ENCODE results near the gene GALNT8. TPM values are rescaled to one million over a fixed set of nuclear protein-coding genes. Genes with fewer than 3 reads are reported as not detected.
"Not testable (repeated sequence)": the region's sequence is repeated elsewhere in the genome, so short reads cannot be mapped to it uniquely, and the experiment has no call there.

The GALNT8 gene
- total RNA-seq, 1 donor from 2014 or later = 0.67 TPM

GRCh38 chr12:4743046-4743445, 22.8 kb downstream of the GALNT8 start:
- no peak for DNase-seq
- TF ChIP-seq, protein P1, sequence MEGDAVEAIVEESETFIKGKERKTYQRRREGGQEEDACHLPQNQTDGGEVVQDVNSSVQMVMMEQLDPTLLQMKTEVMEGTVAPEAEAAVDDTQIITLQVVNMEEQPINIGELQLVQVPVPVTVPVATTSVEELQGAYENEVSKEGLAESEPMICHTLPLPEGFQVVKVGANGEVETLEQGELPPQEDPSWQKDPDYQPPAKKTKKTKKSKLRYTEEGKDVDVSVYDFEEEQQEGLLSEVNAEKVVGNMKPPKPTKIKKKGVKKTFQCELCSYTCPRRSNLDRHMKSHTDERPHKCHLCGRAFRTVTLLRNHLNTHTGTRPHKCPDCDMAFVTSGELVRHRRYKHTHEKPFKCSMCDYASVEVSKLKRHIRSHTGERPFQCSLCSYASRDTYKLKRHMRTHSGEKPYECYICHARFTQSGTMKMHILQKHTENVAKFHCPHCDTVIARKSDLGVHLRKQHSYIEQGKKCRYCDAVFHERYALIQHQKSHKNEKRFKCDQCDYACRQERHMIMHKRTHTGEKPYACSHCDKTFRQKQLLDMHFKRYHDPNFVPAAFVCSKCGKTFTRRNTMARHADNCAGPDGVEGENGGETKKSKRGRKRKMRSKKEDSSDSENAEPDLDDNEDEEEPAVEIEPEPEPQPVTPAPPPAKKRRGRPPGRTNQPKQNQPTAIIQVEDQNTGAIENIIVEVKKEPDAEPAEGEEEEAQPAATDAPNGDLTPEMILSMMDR (IDR thresholded peaks at IDR 0.05) = no peak

GRCh38 chr12:4744709-4745108, 24.5 kb downstream of the GALNT8 start:
- Histone ChIP-seq H3K4me1 (no peaks in the 10 kb centered on the region), H3K36me3 (no peaks in the 10 kb centered on the region), H3K27me3 (no peaks in the 10 kb centered on the region), H3K9me3 (no peaks in the 10 kb centered on the region), H3K4me3 (no peak overlapping the region), H3K27ac (no peak overlapping the region)
- intact Hi-C loops (cut with DNase I) = no loop called here
- TF ChIP-seq, protein P1 (IDR thresholded peaks at IDR 0.05) = no peak
- ATAC-seq = no peak
- DNase-seq = no peak

More at GRCh38 chr12:4743046-4743445, 22.8 kb downstream of the GALNT8 start:
- peak; percentile 39 for ATAC-seq
- no peak overlapping the region for H3K4me3 ChIP-seq
- H3K27ac ChIP-seq = no peak overlapping the region
- H3K36me3 ChIP-seq = no peaks in the 10 kb centered on the region
- no peaks in the 10 kb centered on the region for H3K4me1 ChIP-seq
- no peaks in the 10 kb centered on the region for H3K9me3 ChIP-seq
- intact Hi-C loops (cut with DNase I) = no loop called here
- no peaks in the 10 kb centered on the region for H3K27me3 ChIP-seq

- ATAC-seq = no peak
These were observed 25.0 kb downstream of the GALNT8 start for GRCh38 chr12:4745249-4745648.

DNA sequence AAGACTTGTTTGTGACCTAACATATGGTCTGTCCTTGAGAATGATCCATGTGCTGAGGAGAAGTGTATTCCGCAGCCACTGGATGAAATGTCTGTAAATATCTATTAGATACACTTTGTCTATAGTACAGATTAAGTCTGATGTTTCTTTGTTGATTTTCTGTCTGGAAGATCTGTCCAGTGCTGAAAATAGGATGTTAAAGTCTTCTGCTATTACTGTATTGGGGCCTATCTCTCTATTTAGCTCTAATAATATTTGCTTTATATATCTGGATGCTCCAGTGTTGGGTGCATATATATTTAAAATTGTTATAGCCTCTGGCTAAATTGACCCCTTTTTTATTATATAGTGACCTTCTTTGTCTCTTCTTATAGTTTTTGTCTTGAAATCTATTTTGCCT, 31.5 kb downstream of the GALNT8 start:
- DNase-seq; H3K27ac ChIP-seq; intact Hi-C loops (cut with DNase I); H3K36me3 ChIP-seq; H3K4me3 ChIP-seq; H3K4me1 ChIP-seq; ATAC-seq; H3K27me3 ChIP-seq; H3K9me3 ChIP-seq: not testable (repeated sequence)

More at GRCh38 chr12:4745249-4745648, 25.0 kb downstream of the GALNT8 start:
- H3K36me3 ChIP-seq = no peaks in the 10 kb centered on the region
- no peaks in the 10 kb centered on the region for H3K9me3 ChIP-seq
- TF ChIP-seq, protein P1 (IDR thresholded peaks at IDR 0.05) = no peak
- no peak overlapping the region for H3K4me3 ChIP-seq
- H3K27ac ChIP-seq = no peak overlapping the region
- no peaks in the 10 kb centered on the region for H3K4me1 ChIP-seq
- DNase-seq = no peak
- intact Hi-C loops (cut with DNase I) = no loop called here
- H3K27me3 ChIP-seq = no peaks in the 10 kb centered on the region

GRCh38 chr12:4762773-4763172, 42.6 kb downstream of the GALNT8 start:
- intact Hi-C loops (cut with DNase I) = no loop called here
- Histone ChIP-seq H3K36me3 (no peaks in the 10 kb centered on the region), H3K4me1 (no peaks in the 10 kb centered on the region), H3K27ac (no peak overlapping the region), H3K9me3 (no peaks in the 10 kb centered on the region), H3K27me3 (no peaks in the 10 kb centered on the region), H3K4me3 (no peak overlapping the region)
- no peak for ATAC-seq
- DNase-seq = no peak
- TF ChIP-seq, protein P1 (IDR thresholded peaks at IDR 0.05) = no peak

DNA sequence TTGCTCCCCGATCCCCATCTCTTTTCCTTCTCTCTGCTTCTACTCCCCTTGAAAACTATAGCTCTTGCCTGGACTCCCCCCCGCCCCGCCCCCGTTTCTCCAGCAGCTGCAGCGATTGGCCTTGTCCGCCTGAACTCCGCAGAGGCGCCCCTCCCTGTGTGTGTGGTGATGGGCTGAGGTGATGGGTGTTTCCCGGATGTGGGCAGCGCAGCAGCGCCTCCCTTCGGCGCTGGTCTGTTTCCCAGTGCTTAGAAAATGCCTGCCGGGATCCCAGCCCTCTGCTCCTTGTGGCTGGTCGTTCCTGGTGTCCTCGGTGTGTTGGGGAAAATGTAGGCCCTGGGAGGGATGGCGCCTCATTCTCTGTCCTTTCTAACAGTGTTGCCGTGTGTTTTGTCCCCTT, 43.3 kb downstream of the GALNT8 start:
- Histone ChIP-seq H3K4me1 (no peaks in the 10 kb centered on the region), H3K27me3 (no peaks in the 10 kb centered on the region), H3K4me3 (no peak overlapping the region), H3K36me3 (no peaks in the 10 kb centered on the region), H3K27ac (no peak overlapping the region), H3K9me3 (no peaks in the 10 kb centered on the region)
- intact Hi-C loops (cut with DNase I) = no loop called here
- peak; percentile 66 for DNase-seq
- TF ChIP-seq, protein P1 (IDR thresholded peaks at IDR 0.05) = peak; percentile 17
- ATAC-seq = peak; percentile 79
